K562 (cell line): ENCODE data around the gene ARHGEF17. TPM values are rescaled to one million over a fixed set of nuclear protein-coding genes. Genes with fewer than 3 reads are reported as not detected.
A peak's percentile ranks its signal among the peaks of the same experiment; 100 is the strongest.
"Not testable (repeated sequence)": the region's sequence is repeated elsewhere in the genome, so short reads cannot be mapped to it uniquely, and the experiment has no call there.

Experiments
- ATAC-seq: fragments of 200-7000 bp; cut with Tn5 transposase; 3 replicates; pipeline ENCODE4 v1.9.1; 2020; ENCODE audit warnings: moderate library complexity
- BruUV-seq: library from RNA; stranded (reverse); fragments of 400-500 nt; replicated peaks from 2 replicates; lab custom pipeline; 2021; lab: Mats Ljungman, UMichigan
- CTCF ChIA-PET: fragments of 300-600 bp; formaldehyde crosslinking; extraction: SDS; loops from one replicate; lab custom pipeline; 2021; ENCODE audit warnings: low intra/inter-chr PET ratio; lab: Yijun Ruan, JAX
- POLR2A ChIA-PET: fragments of 300-600, 350-650 bp; sonication (Branson Sonifier 250); formaldehyde crosslinking; extraction: SDS; loops from one replicate; lab custom pipeline; 2021; ENCODE audit warnings: antibody characterized with exemption, inconsistent platforms; lab: Yijun Ruan, JAX
- DNase-seq, 4 experiments: peaks; one replicate each; pipeline versions ENCODE4 v3.0.0 to v3.0.0-alpha.2; 2011 to 2018; ENCODE audit warnings: low spot score in 3 of 4, mixed read lengths in 3 of 4; ENCODE audit errors: extremely low read depth in 1 of 4
- FAIRE-seq: peaks from 2 replicates; lab custom pipeline; 2011; peaks lifted over from hg19 to GRCh38; lab: Jason Lieb, UNC
- H2AFZ ChIP-seq: 2 replicates; pipeline ENCODE4 v1.6.0; 2011; ENCODE audit warnings: low read depth, low read length, control low read depth, inconsistent platforms
- H3K27ac ChIP-seq: fragments of 200-600 bp; 3 replicates; pipeline ENCODE4 v1.8.0; 2011; ENCODE audit warnings: low read depth, mild to moderate bottlenecking, control low read depth, inconsistent platforms, low read length, moderate library complexity, mixed read lengths; ENCODE audit errors: extremely low read depth
- H3K27me3 ChIP-seq, 2 experiments: fragments of 300-600 bp in 1 of 2; 2 replicates in 1 of 2; 3 replicates in 1 of 2; pipeline versions ENCODE4 v1.6.0 to v1.8.0; 2011; ENCODE audit warnings: inconsistent platforms in 2 of 2, low read length in 2 of 2, mild to moderate bottlenecking in 1 of 2, mixed read lengths in 1 of 2, moderate library complexity in 1 of 2; ENCODE audit not compliant: control insufficient read depth in 2 of 2, insufficient read depth in 2 of 2
- H3K36me3 ChIP-seq: fragments of 300-600 bp; 3 replicates; pipeline ENCODE4 v1.8.0; 2011; ENCODE audit warnings: mild to moderate bottlenecking, low read length, inconsistent platforms; ENCODE audit not compliant: control insufficient read depth, insufficient read depth
- H3K4me1 ChIP-seq, 2 experiments: fragments of 200-600 bp in 1 of 2; replicated peaks in 1 of 2; 2 replicates in 1 of 2; 3 replicates in 1 of 2; pipeline versions ENCODE4 v1.5.1 to v1.8.0; 2011; ENCODE audit warnings: inconsistent platforms in 2 of 2, low read length in 2 of 2, mild to moderate bottlenecking in 1 of 2, mixed read lengths in 1 of 2, moderate library complexity in 1 of 2; ENCODE audit not compliant: control insufficient read depth in 2 of 2, insufficient read depth in 2 of 2
- H3K4me2 ChIP-seq: 2 replicates; pipeline ENCODE4 v1.6.1; 2011; ENCODE audit warnings: low read length, control low read depth, inconsistent platforms, mixed read lengths; ENCODE audit not compliant: insufficient read depth
- H3K4me3 ChIP-seq: fragments of 200-600 bp; sonication (generic), shearing (Covaris generic); 2 replicates; pipeline ENCODE4 v1.5.1; 2016; ENCODE audit warnings: control low read depth, inconsistent platforms
- H3K79me2 ChIP-seq: fragments of 200-600 bp; 3 replicates; pipeline ENCODE4 v1.8.0; 2011; ENCODE audit warnings: low read length, inconsistent platforms; ENCODE audit not compliant: control insufficient read depth, insufficient read depth
- H3K9ac ChIP-seq, 2 experiments: 2 replicates each; pipeline versions ENCODE4 v1.6.0 to v1.6.1; 2011; ENCODE audit warnings: low read depth in 2 of 2, low read length in 2 of 2, control low read depth in 1 of 2, inconsistent platforms in 1 of 2, mild to moderate bottlenecking in 1 of 2, mixed read lengths in 1 of 2; ENCODE audit not compliant: insufficient read depth in 1 of 2
- H3K9me1 ChIP-seq: one replicate; pipeline ENCODE4 v1.6.0; 2011; ENCODE audit warnings: inconsistent platforms, mild to moderate bottlenecking, low read length, moderate library complexity; ENCODE audit not compliant: control insufficient read depth, insufficient read depth
- H3K9me3 ChIP-seq: replicated peaks from 2 replicates; pipeline ENCODE4 v1.5.1; 2011; ENCODE audit warnings: low read depth, low read length, inconsistent platforms; ENCODE audit not compliant: control insufficient read depth, insufficient read depth
- H4K20me1 ChIP-seq: replicated peaks from 2 replicates; pipeline ENCODE4 v1.6.1; 2011; ENCODE audit warnings: low read length, inconsistent platforms, mixed read lengths; ENCODE audit not compliant: control insufficient read depth, insufficient read depth
- ATF3 ChIP-seq, 2 experiments: fragments of 450-650 bp in 1 of 2; sonication (generic) in 1 of 2; formaldehyde crosslinking in 1 of 2; IDR thresholded peaks in 1 of 2; conservative IDR thresholded peaks in 1 of 2; 2 replicates each; pipeline versions ENCODE4 v1.6.1 to v1.8.1; 2016 to 2023; ENCODE audit warnings: mild to moderate bottlenecking in 2 of 2, moderate library complexity in 2 of 2, inconsistent platforms in 1 of 2, missing genetic modification reagents in 1 of 2
- C11orf30 ChIP-seq: fragments of 450-650 bp; IDR thresholded peaks from 2 replicates; pipeline ENCODE4 v1.6.1; 2016; ENCODE audit warnings: low read depth, mild to moderate bottlenecking
- JUND ChIP-seq, 2 experiments: IDR thresholded peaks; 2 replicates in 1 of 2; 3 replicates in 1 of 2; pipeline ENCODE4 v1.6.1; 2011; ENCODE audit warnings: borderline replicate concordance in 2 of 2, low read depth in 2 of 2, low read length in 2 of 2, improper control_type of control experiment in 1 of 2, missing biosample characterization in 1 of 2, missing genetic modification characterization in 1 of 2, missing genetic modification reagents in 1 of 2
- MAFF ChIP-seq: IDR thresholded peaks from 2 replicates; pipeline ENCODE4 v1.6.1; 2012; ENCODE audit warnings: low read length, improper control_type of control experiment
- MAFG ChIP-seq: fragments of 450-650 bp; conservative IDR thresholded peaks from 2 replicates; pipeline ENCODE4 v1.6.1; 2016; ENCODE audit warnings: missing genetic modification characterization, missing compliant biosample characterization
- MAFK ChIP-seq: IDR thresholded peaks from 2 replicates; pipeline ENCODE4 v1.6.1; 2011; ENCODE audit warnings: low read length, improper control_type of control experiment
- NFE2 ChIP-seq: IDR thresholded peaks from 2 replicates; pipeline ENCODE4 v1.6.1; 2014; ENCODE audit warnings: antibody characterized with exemption, low read depth
- NR2C1 ChIP-seq, 2 experiments: fragments of 450-650 bp; IDR thresholded peaks; 2 replicates each; pipeline ENCODE4 v1.6.1; 2017; ENCODE audit warnings: mild to moderate bottlenecking in 2 of 2, antibody characterized with exemption in 1 of 2, inconsistent platforms in 1 of 2, missing compliant biosample characterization in 1 of 2, missing genetic modification characterization in 1 of 2
- SMARCC2 ChIP-seq: fragments of 450-650 bp; IDR thresholded peaks from 2 replicates; pipeline ENCODE4 v1.6.1; 2017; ENCODE audit warnings: antibody characterized with exemption, moderate library complexity, mild to moderate bottlenecking, low read depth
- ZNF12 ChIP-seq: sonication (generic); formaldehyde crosslinking; IDR thresholded peaks from 2 replicates; pipeline ENCODE4 v1.4.0; 2020; ENCODE audit warnings: mild to moderate bottlenecking, missing genetic modification reagents
- ZNF316 ChIP-seq: fragments of 450-650 bp; IDR thresholded peaks from 2 replicates; pipeline ENCODE4 v1.6.1; 2016
- WGBS: fragments of 100-300 bp; shearing (Covaris generic); methylation state at CpG from one replicate; pipeline ENCODE4 v1.1.6; 2016; ENCODE audit warnings: low coverage, mixed read lengths; ENCODE audit not compliant: insufficient coverage; ENCODE audit errors: missing lambda C conversion rate; 5-methylcytosine and 5-hydroxymethylcytosine counted together
- in situ Hi-C: fragments of 300-500 bp; cut with MboI; formaldehyde crosslinking; loops from 4 replicates; pipeline ENCODE4 v1.15.0; 2018; ENCODE audit warnings: inconsistent platforms, mixed read lengths
- intact Hi-C: fragments of 100-400 bp; cut with micrococcal nuclease; formaldehyde crosslinking; loops from 2 replicates; pipeline ENCODE4 v1.14.2; 2022
- polyA plus RNA-seq, 8 experiments: library from polyadenylated mRNA; depleted of rRNA in 4 of 8; stranded (reverse) in 5 of 8; unstranded in 3 of 8; fragments of >200 nt; fragmentation: Nextera tagmentation in 2 of 8; fragmentation: Illumina TruSeq in 1 of 8; extraction: Ambion mirVana in 2 of 8; extraction: Trizol in 1 of 8; gene quantifications; 2 replicates each; pipeline versions ENCODE4 v1.2.1 to v1.2.3, GENCODE V29; 2011 to 2014; ENCODE audit warnings: inconsistent platforms in 1 of 8, missing spikeins in 1 of 8
- total RNA-seq, 7 experiments: library from RNA; depleted of rRNA in 6 of 7; stranded (reverse); fragments of >200 nt in 6 of 7; fragmentation: Illumina TruSeq in 2 of 7; extraction: Trizol in 2 of 7; gene quantifications; 2 replicates each; pipeline versions ENCODE4 v1.2.1 to v1.2.3, GENCODE V29; 2011 to 2021; ENCODE audit warnings: low replicate concordance in 1 of 7

The ARHGEF17 gene
- total and polyA plus RNA-seq, 9 of the 15 experiments (the other 6 are each of a cell fraction or from before 2014, with no cell fraction given), result 0.04 to 0.68 (median 0.10) TPM; not detected in 2

- Histone ChIP-seq H3K27me3 (peaks cover 37 to 82% of the 10 kb centered on the region in 2 experiments), H3K4me1 (peaks cover 0 to 14% of the 10 kb centered on the region in 2 experiments; a peak in 3 of 5 replicates), H2AFZ (0 out of 2 replicates have a peak overlapping the region, but pooled peaks have one; percentile 22)
- H3K4me2 ChIP-seq; in situ Hi-C loops; H3K9me1 ChIP-seq; BruUV-seq; H3K79me2 ChIP-seq; H3K4me3 ChIP-seq; DNase-seq; H3K36me3 ChIP-seq; H3K9me3 ChIP-seq; H3K27ac ChIP-seq; ATAC-seq; H3K9ac ChIP-seq; H4K20me1 ChIP-seq; FAIRE-seq; intact Hi-C loops; CTCF ChIA-PET; TF ChIP-seq NR2C1 (IDR thresholded peaks at IDR 0.05): not testable (repeated sequence)
- WGBS, result 8% methylated on average over 10 of the region's 10 CpGs
- 0 out of 2 replicates have a peak, but pooled peaks have one; percentile 17 for TF ChIP-seq NR2C1 (tag; IDR thresholded peaks at IDR 0.05)
- POLR2A ChIA-PET, result interaction anchor here (0.7 to 1.4 kb wide), 2 partner anchors 9 to 33 kb away, joined by 3 to 4 read pairs; no protein-coding TSS in a partner anchor
These were observed 36.6 kb upstream of the ARHGEF17 start for GRCh38 chr11:73271478-73271865.

GRCh38 chr11:73271936-73272679 is 36.0 kb upstream of the ARHGEF17 start, which contains the start of gene P2RY6:
Gene P2RY6 (plus strand): TSS chr11:73272338. CDS start chr11:73296519, 24,181 bp downstream.
- Histone ChIP-seq H3K4me3 (no peak within 1 kb of the TSS), H3K79me2 (no peaks in the 10 kb centered on the region), H3K27ac (no peak within 1 kb of the TSS; the same call in 2 of the 3 replicates), H4K20me1 (no peaks in the 10 kb centered on the region), H3K4me2 (no peak within 1 kb of the TSS; the same call in none of the 2 replicates), H3K4me1 (peaks cover 0 to 14% of the 10 kb centered on the region in 2 experiments; a peak in 3 of 5 replicates), H3K36me3 (no peaks in the 10 kb centered on the region), H2AFZ (0 out of 2 replicates have a peak within 1 kb of the TSS, but pooled peaks have one; percentile 22), H3K9me1 (no peaks in the 10 kb centered on the region), H3K9me3 (no peaks in the 10 kb centered on the region), H3K9ac (peak within 1 kb of the TSS in 1 of 2 experiments; percentile 4; a peak in 1 of 4 replicates)
- FAIRE-seq, result no peak
- in situ Hi-C loops (no loop called here), intact Hi-C loops (no loop called here)
- peak; percentile 31; the same call in 1 of the 3 replicates for ATAC-seq
- ChIA-PET POLR2A (interaction anchor here (0.8 to 1.4 kb wide), 3 partner anchors 10 to 20 kb away, joined by 3 to 4 read pairs (median 4); no protein-coding TSS in a partner anchor), CTCF (no interaction called here)
- no TSS peak for BruUV-seq
- DNase-seq, result peak in 2 of 4 experiments; percentile 33
- WGBS, result 14% methylated on average over 17 of the region's 17 CpGs
- TF ChIP-seq ZNF12 (CRISPR knock-in tag), result no peak
- TF ChIP-seq MAFF, result peak; percentile 57; the same call in 1 of the 2 replicates
- TF ChIP-seq ZNF316, result peak; percentile 83
- TF ChIP-seq MAFK, result peak; percentile 62
- 0 out of 2 replicates have a peak, but pooled peaks have one; percentile 25 for TF ChIP-seq ATF3 (IDR thresholded peaks at IDR 0.05)
- TF ChIP-seq ATF3 (CRISPR knock-in tag; conservative IDR thresholded peaks at IDR 0.05), result no peak
- peak; percentile 41 for TF ChIP-seq JUND (IDR thresholded peaks at IDR 0.05; ENCODE audit: borderline replicate concordance, low read depth, low read length)
- no peak for TF ChIP-seq JUND (tag; IDR thresholded peaks at IDR 0.05; ENCODE audit: borderline replicate concordance, low read depth, low read length)
- no peak for TF ChIP-seq SMARCC2
- TF ChIP-seq MAFG (tag), result peak; percentile 79
- TF ChIP-seq NFE2, result peak; percentile 70
- peak; percentile 83; the same call in 1 of the 2 replicates for TF ChIP-seq C11orf30
- TF ChIP-seq, all 486 proteins: peak for 8
- H3K27me3 ChIP-seq, result peaks cover 40 to 79% of the 10 kb centered on the region in 2 experiments
